ENCODE measurements around the gene HOXB5.

HOXB5 gene

GRCh38 chr17:48554412-48555257 is 38.9 kb downstream of the HOXB5 start:
- Histone ChIP-seq H3K27ac (ENCODE audit: extremely low read depth, low read depth, low read length) (peak overlapping the region; percentile 97), H3K36me3 (ENCODE audit: control insufficient read depth in 2 of 2, insufficient read depth in 1 of 2, low read length in 2 of 2) (peaks cover 18 to 56% of the 10 kb centered on the region in 2 experiments), H3K4me1 (ENCODE audit: control insufficient read depth, insufficient read depth, low read length) (peaks cover 58% of the 10 kb centered on the region), H3K4me3 (ENCODE audit: low read depth, low read length) (peak overlapping the region; percentile 44), H3K9me3 (ENCODE audit: control insufficient read depth, insufficient read depth, low read depth, low read length) (no peaks in the 10 kb centered on the region)
- no peak for TF ChIP-seq ZNF658 (tag by site-specific recombination; IDR thresholded peaks at IDR 0.05)
- CTCF ChIA-PET, result interaction anchor here (0.5 to 1.5 kb wide), 5 partner anchors 8 to 282 kb away, joined by 3 to 5 read pairs (median 4); partner anchors contain the start of gene HOXB5
- POLR2A ChIA-PET, result interaction anchor here (0.6 to 3.0 kb wide), 10 partner anchors 8 to 141 kb away, joined by 3 to 26 read pairs (median 6); no protein-coding TSS in a partner anchor

- peaks cover 20 to 60% of the 10 kb centered on the region in 2 experiments for H3K36me3 ChIP-seq (ENCODE audit: control insufficient read depth in 2 of 2, insufficient read depth in 1 of 2, low read length in 2 of 2)
- H3K27ac ChIP-seq (ENCODE audit: extremely low read depth, low read depth, low read length), result peak overlapping the region; percentile 97; the same call in 1 of the 2 replicates
- ChIA-PET POLR2A (interaction anchor here (3.0 kb wide), 1 partner anchor 23 kb away, joined by 26 read pairs; no protein-coding TSS in a partner anchor), CTCF (interaction anchor here (0.7 to 1.2 kb wide), 2 partner anchors 34 to 67 kb away, joined by 5 read pairs; no protein-coding TSS in a partner anchor)
- no peaks in the 10 kb centered on the region for H3K9me3 ChIP-seq (ENCODE audit: control insufficient read depth, insufficient read depth, low read depth, low read length)
- H3K4me3 ChIP-seq (ENCODE audit: low read depth, low read length), result no peak overlapping the region
- TF ChIP-seq KLF9 (tag by site-specific recombination; IDR thresholded peaks at IDR 0.05; ENCODE audit: low read depth), result no peak
- no peak for TF ChIP-seq KLF8 (tag by site-specific recombination; IDR thresholded peaks at IDR 0.05)
- no peak for TF ChIP-seq ZBTB11 (tag by site-specific recombination; conservative IDR thresholded peaks at IDR 0.05; ENCODE audit: low read depth)
- TF ChIP-seq GFI1B (tag by site-specific recombination; IDR thresholded peaks at IDR 0.05), result peak; percentile 19; the same call in 1 of the 2 replicates
- no peak for TF ChIP-seq ZNF596 (tag by site-specific recombination; IDR thresholded peaks at IDR 0.05)
- TF ChIP-seq MYNN (tag by site-specific recombination; IDR thresholded peaks at IDR 0.05; ENCODE audit: borderline replicate concordance), result no peak
- TF ChIP-seq ZNF366 (tag by site-specific recombination; conservative IDR thresholded peaks at IDR 0.05), result 0 out of 2 replicates have a peak, but pooled peaks have one; percentile 17
- TF ChIP-seq ZNF350 (tag by site-specific recombination; IDR thresholded peaks at IDR 0.05), result no peak
- TF ChIP-seq ZNF549 (tag by site-specific recombination; IDR thresholded peaks at IDR 0.05), result no peak
- no peak for TF ChIP-seq ZBTB44 (tag by site-specific recombination; IDR thresholded peaks at IDR 0.05)
- no peak for TF ChIP-seq ZBTB17 (tag by site-specific recombination; IDR thresholded peaks at IDR 0.05)
- TF ChIP-seq PRDM4 (tag by site-specific recombination; IDR thresholded peaks at IDR 0.05), result no peak
- TF ChIP-seq ZNF48 (tag by site-specific recombination; IDR thresholded peaks at IDR 0.05), result no peak
- no peak for TF ChIP-seq ZNF423 (tag by site-specific recombination; IDR thresholded peaks at IDR 0.05)
- no peak for TF ChIP-seq ZNF26 (tag by site-specific recombination; IDR thresholded peaks at IDR 0.05)
- peaks cover 59% of the 10 kb centered on the region for H3K4me1 ChIP-seq (ENCODE audit: control insufficient read depth, insufficient read depth, low read length)
Measured at GRCh38 chr17:48553826-48554225, 39.8 kb downstream of the HOXB5 start.
